ENCODE data around the gene CACNG7.

Gene CACNG7

DNA sequence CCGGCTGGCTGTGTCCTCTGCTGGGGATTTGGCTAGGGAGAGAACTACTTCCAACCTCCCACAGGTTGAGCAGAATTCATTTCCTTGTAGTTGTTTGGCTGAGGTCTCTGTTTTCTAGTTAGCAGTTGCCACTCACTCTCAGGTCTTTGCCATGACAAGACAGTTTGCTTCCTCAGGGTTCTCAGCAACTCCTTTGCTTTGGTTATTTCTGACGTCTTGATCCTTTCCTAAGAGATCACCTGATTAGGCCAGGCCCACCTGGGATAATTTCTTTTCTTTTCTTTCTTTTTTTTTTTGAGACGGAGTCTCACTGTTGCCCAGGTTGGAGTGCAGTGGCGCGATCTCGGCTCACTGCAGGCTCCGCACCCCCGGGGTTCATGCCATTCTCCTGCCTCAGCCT is 44.3 kb downstream of the CACNG7 start:
- DNase-seq (ENCODE audit: low read depth, low spot score) = no peak

GRCh38 chr19:53957448-53958167 is 48.5 kb downstream of the CACNG7 start:
- no peak for DNase-seq (ENCODE audit: low read depth, low spot score)

DNA sequence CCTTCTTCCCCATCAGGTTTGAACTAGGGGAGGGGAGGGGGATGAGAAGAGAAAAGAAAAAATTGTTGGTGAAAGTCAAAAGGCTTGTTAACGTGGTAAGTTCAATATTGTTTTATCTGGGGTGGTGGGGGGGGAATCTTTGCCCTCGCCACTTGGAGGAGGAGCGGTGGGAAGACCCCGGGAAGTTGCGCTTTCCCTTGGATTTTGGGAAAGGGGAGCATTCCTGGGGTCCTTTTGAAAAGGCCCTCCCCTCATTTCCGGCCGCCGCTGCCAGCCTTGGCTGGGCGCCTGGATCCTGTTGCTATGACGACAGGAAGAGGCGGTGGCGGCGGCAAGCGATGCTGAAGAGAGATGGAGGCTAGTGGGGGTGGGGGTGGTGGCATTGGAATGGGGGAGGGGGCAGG is 49.1 kb downstream of the CACNG7 start:
- peak; percentile 58 for DNase-seq (ENCODE audit: low read depth, low spot score)

DNA sequence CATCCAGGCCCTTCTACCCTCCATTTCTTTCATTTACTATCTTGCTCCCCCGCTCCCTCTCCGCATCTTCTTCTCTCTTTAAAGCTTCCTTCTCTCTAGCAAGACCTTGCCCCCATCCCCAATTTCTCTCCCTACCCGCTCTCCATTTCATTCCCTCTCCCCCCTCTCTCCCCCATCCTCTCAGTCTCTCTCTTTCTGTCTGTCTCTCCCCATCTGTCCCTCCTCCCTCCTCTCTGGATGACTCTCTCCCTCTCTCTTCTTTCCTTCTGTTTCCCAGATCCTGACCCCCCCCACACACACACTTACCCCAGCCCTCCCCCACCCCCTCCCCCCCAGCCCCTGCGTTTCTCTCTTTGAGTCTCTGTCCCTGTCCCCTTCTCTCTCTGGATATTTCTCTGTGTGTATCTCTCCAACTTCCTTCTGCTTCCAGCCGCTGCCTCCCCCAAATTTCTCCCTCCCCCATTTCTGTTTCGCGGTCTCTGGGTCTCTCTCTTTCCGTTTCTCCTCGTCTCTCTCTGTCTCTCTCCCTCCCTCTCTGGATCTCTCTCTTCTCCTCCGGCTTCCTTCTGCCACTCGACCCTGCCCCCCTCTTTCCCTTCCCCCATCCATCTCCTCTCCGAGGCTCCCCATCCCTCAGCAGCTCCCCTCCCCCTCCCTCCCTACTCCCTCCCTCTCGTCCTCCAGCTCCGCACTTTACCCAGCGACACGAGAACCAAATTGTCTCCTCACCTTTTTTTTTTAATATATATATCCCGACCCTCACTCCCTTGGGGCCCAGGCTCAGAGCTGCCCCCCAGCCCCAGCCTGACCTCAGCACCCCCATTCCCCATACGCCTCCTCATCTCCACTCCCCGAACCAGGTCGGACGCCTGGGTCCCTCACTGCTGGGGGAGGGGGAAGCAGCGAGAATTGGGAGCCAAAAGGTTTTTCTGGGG is 50.0 kb downstream of the CACNG7 start:
- DNase-seq (ENCODE audit: low read depth, low spot score) = no peak

- DNase-seq (ENCODE audit: low read depth, low spot score) = no peak
Measured at GRCh38 chr19:53960187-53960586, 51.1 kb downstream of the CACNG7 start.

GRCh38 chr19:53960886-53961285 is 51.8 kb downstream of the CACNG7 start:
- DNase-seq (ENCODE audit: low read depth, low spot score) = no peak

DNA sequence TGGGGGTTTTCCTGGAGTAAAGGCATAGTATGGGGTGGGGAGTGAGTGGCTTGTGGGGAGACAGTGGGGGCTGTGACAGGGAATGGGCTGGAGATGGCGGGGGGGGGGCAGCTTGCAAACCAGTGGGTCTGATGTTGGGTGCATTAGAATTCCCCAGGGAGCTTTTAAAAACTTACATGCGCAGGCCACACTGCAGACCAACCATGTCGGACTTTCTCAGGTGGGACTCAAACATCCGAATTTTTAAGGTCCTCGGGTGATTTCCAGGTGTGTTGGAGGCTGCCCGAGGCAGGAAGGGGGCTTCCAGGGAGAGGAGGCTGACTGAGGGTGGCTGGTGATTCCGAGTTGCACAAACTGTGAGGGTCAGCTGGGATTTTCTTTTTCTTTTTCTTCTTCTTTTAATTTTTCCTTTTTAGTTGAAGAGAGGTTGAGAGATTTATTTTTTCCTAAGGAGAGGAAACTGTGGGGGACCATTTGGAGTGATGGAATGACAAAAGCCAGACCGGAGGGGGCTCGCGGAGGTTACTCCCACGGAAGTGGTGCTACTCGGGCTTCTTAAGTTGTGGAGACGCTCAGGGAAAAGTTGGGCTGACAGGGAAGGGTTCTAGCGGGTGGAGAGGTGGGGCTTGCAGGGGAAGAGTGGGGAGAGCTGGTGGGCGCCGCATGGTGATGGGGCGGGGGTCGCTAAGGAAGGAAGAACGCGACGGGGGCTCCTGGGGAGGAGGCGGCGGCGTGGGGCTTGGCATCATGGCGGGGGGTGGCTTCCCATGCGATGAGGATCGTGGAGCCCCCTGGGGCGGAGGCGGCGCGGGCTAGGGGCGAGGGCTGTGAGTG is 52.7 kb downstream of the CACNG7 start:
- DNase-seq (ENCODE audit: low read depth, low spot score) = peak; percentile 34

- no peak for DNase-seq (ENCODE audit: low read depth, low spot score)
Measured at GRCh38 chr19:53962887-53963431, 53.9 kb downstream of the CACNG7 start, which contains the start of gene CACNG8. TSS of gene CACNG8 (plus strand) at chr19:53962937.

DNA sequence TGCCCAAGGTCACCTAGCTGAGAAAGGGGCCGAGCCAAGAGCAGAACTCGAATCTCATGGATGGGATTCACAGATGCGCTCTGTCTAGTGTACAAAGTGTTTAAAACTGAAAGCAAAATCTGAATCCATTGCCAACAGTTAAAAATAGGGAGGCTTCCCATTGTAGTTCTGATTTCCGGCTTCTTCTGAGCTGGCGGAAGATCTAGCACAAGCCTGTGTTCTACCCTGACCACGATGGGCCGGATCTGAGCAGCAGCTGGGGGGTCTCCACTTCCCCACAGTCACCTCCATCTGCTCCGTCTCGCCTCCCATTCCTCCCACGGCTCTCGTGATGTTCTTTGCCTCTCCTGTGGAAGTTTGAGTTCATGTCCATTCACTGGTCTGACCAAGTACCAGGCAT is 56.0 kb downstream of the CACNG7 start:
- no peak for DNase-seq (ENCODE audit: low read depth, low spot score)

- DNase-seq (ENCODE audit: low read depth, low spot score) = no peak
Measured at GRCh38 chr19:53966931-53967330, 57.9 kb downstream of the CACNG7 start.

GRCh38 chr19:53969366-53969765 is 60.3 kb downstream of the CACNG7 start:
- no peak for DNase-seq (ENCODE audit: low read depth, low spot score)

GRCh38 chr19:53971673-53972072 is 62.6 kb downstream of the CACNG7 start:
- no peak for DNase-seq (ENCODE audit: low read depth, low spot score)

- DNase-seq (ENCODE audit: low read depth, low spot score) = peak; percentile 89
Measured at GRCh38 chr19:53977429-53977990, 68.4 kb downstream of the CACNG7 start.

- peak; percentile 93 for DNase-seq (ENCODE audit: low read depth, low spot score)
Measured at GRCh38 chr19:53977991-53978731, 69.1 kb downstream of the CACNG7 start.

DNA sequence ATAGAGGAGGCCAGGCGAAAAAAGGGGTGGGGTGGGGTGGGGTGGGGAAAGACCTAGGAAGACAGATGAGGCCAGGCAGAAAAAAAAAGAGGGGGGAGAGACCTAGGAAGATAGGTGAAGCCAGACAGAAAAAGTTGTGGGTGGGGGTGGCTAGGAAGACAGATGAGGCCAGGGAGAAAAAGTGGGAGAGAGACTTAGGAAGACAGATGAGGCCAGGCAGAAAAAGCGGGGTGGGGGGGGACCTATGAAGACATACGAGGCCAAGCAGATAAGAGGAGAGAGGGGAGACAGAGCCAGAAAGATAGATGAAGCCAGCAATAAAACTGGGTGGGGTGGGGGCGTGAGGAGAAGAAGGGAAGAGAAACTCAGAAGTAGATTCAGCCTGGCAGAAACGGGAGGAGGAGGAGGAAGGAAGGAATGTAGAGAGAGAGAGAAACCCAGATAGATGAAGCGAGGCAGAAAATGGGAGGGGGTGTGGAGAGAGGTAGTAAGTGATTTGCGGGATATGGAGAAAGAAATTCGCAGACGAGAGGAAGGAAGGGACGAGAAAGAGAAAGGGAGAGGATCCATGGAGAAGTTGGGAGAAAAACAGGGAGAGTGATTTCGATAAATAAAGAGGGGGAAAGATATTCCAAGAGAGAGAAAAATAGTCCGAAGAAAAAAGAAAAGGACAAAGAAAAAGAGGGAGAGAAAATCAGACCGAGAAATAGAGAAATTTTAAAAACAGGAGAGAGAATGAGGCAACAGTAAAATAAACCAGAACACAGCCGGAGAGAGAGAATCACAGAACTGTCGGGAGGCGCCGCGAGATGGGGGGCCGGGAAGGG is 70.1 kb downstream of the CACNG7 start:
- DNase-seq (ENCODE audit: low read depth, low spot score) = no peak

DNA sequence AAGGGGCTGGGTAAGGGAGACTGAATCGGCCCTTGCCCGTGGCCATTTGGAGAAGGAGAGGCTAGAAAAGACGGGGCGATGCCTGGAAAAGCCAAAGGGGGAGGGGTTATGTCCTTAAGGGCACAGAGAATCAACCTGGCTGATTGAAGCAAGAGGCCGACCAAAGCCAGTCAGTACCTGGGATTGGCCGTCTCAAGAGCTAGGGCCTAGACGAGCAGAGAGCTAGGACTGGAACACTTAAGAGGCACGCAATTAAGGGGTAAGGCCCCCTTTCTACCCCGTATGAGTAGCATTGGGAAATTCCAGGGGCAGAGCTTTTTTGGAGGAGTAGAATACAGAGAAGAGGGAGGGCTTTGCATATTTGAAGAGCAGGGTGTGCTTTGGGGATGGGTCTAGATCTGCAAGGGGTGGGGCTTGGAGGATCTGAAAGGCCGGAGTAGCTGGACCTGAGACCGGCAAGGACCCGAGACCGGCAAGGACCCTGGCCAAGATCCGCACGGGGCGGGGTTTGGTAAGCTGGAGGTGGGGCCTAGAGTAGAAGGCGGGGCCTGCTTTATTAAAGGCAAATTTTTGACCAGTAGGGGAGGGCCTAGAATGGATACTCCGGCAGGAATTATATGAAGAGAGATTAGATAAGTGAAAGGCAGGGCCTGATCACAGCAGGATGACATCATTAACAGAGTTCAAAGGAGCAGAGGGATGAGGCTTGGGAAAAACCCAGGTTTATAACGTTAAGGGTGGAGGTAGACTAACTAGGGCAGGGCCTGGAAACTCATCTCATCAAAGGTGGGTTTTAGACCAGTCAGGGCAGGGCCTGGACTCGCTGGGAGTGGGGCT is 71.7 kb downstream of the CACNG7 start:
- DNase-seq (ENCODE audit: low read depth, low spot score) = peak; percentile 27

DNA sequence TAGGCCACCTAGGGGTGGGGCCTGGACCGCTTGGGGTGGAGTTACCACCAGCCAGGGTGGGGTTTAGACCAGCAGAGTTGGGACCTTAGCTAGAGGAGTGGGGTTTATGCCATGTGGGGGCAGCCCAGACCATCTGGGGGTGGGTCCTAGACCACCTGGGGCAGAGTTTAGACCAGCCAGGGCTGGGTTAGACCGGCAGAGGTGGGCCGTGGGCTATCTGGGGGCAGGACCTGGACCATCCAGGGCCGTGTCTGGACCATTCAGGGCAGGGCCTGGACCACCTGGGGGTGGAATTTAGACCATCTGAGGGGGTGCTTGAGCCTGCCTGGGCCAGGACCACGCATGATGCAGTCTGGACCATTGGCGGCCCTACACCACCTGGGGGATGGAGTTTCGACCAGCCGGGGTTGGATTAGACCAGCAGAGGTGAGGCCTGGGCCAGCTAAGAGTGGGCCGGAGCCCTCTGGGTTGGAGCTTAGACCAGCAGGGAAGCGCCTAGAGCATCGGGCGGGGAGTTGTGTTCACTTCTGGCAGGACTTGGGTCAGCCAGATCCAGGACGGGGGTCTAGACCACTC is 72.4 kb downstream of the CACNG7 start:
- DNase-seq (ENCODE audit: low read depth, low spot score) = no peak

- peak; percentile 29 for DNase-seq (ENCODE audit: low read depth, low spot score)
Measured at GRCh38 chr19:53982001-53982451, 72.9 kb downstream of the CACNG7 start.

Data from astrocyte of the hippocampus (primary cell).